CD8-positive, alpha-beta memory T cell (primary cell): ENCODE data around the gene ADORA2A. TPM values are rescaled to one million over a fixed set of nuclear protein-coding genes. Genes with fewer than 3 reads are reported as not detected.

ENCODE experiments used
- CTCF ChIA-PET: fragments of 350-600 bp; sonication (Branson Sonifier 250); formaldehyde crosslinking; loops from one replicate; lab custom pipeline; 2021; ENCODE audit warnings: antibody characterized with exemption; lab: Charles Lee
- POLR2A ChIA-PET: fragments of 350-600 bp; sonication (Branson Sonifier 250); formaldehyde crosslinking; loops from one replicate; lab custom pipeline; 2021; ENCODE audit warnings: antibody characterized with exemption; lab: Charles Lee
- DNase-seq, 5 donors: peaks; one replicate each; pipeline versions ENCODE4 v3.0.0 to v3.0.0-alpha.2; 2020 to 2022; ENCODE audit warnings: mixed read lengths in 1 of 5
- H3K27ac ChIP-seq: one replicate; pipeline ENCODE4 v1.7.0; 2013; ENCODE audit warnings: low read depth, mild to moderate bottlenecking, low read length, moderate library complexity
- H3K27me3 ChIP-seq: 2 replicates; pipeline ENCODE4 v1.7.0; 2013; ENCODE audit warnings: low read length, mild to moderate bottlenecking; ENCODE audit not compliant: insufficient read depth, poor library complexity, severe bottlenecking
- H3K36me3 ChIP-seq: 2 replicates; pipeline ENCODE4 v1.7.0; 2013; ENCODE audit warnings: mild to moderate bottlenecking, low read length, moderate library complexity; ENCODE audit not compliant: insufficient read depth
- H3K4me1 ChIP-seq: 2 replicates; pipeline ENCODE4 v1.7.0; 2013; ENCODE audit warnings: mild to moderate bottlenecking, low read length, moderate library complexity; ENCODE audit not compliant: insufficient read depth
- H3K4me3 ChIP-seq: 2 replicates; pipeline ENCODE4 v1.7.0; 2013; ENCODE audit warnings: mild to moderate bottlenecking, low read length
- H3K9me3 ChIP-seq: 2 replicates; pipeline ENCODE4 v1.7.0; 2013; ENCODE audit warnings: mild to moderate bottlenecking, low read length
- H3K27ac Mint-ChIP-seq, 8 donors: one replicate each; pipeline ENCODE4 v1.8.0; 2020 to 2021; ENCODE audit warnings: mixed read lengths in 8 of 8, mild to moderate bottlenecking in 6 of 8, inconsistent platforms in 3 of 8, moderate library complexity in 3 of 8
- H3K27me3 Mint-ChIP-seq, 2 donors: one replicate each; pipeline ENCODE4 v1.8.0; 2020 to 2021; ENCODE audit warnings: mixed read lengths in 2 of 2, mild to moderate bottlenecking in 1 of 2, moderate library complexity in 1 of 2
- H3K36me3 Mint-ChIP-seq, 3 donors: one replicate each; pipeline ENCODE4 v1.8.0; 2020 to 2021; ENCODE audit warnings: mixed read lengths in 3 of 3, inconsistent platforms in 1 of 3, mild to moderate bottlenecking in 1 of 3
- H3K4me1 Mint-ChIP-seq, 3 donors: one replicate each; pipeline ENCODE4 v1.8.0; 2020 to 2021; ENCODE audit warnings: mixed read lengths in 3 of 3, inconsistent platforms in 1 of 3, mild to moderate bottlenecking in 1 of 3
- H3K4me3 Mint-ChIP-seq, 7 donors: one replicate each; pipeline ENCODE4 v1.8.0; 2020 to 2021; ENCODE audit warnings: mixed read lengths in 7 of 7, mild to moderate bottlenecking in 6 of 7, moderate library complexity in 4 of 7, inconsistent platforms in 2 of 7
- H3K9me3 Mint-ChIP-seq, 5 donors: one replicate each; pipeline ENCODE4 v1.8.0; 2020 to 2022; ENCODE audit warnings: mixed read lengths in 5 of 5, mild to moderate bottlenecking in 3 of 5, moderate library complexity in 2 of 5, inconsistent platforms in 1 of 5
- polyA plus RNA-seq: library from polyadenylated mRNA; unstranded; fragments of 300-500 nt; fragmentation: Illumina TruSeq; gene quantifications from one replicate; pipeline ENCODE4 v1.2.3, GENCODE V29; 2021
- total RNA-seq, 2 experiments: library from RNA; stranded (reverse); gene quantifications; one replicate each; pipeline ENCODE4 v1.2.3, GENCODE V29; 2021

ADORA2A gene
- total and polyA plus RNA-seq, 3 experiments from 2014 or later, result 23.2 to 89.6 (median 26.7) TPM

- H3K27ac Mint-ChIP-seq, result peak overlapping the region in 2 of 8 donors; percentile 17 to 27
- H3K9me3 Mint-ChIP-seq, result no peaks in the 10 kb centered on the region
- H3K9me3 ChIP-seq, result no peaks in the 10 kb centered on the region
- peaks cover 6% of the 10 kb centered on the region for H3K4me1 ChIP-seq
- H3K4me3 Mint-ChIP-seq, result no peak overlapping the region
- no peaks in the 10 kb centered on the region for H3K27me3 Mint-ChIP-seq
- peaks cover 28% of the 10 kb centered on the region for H3K36me3 ChIP-seq
- no peaks in the 10 kb centered on the region for H3K27me3 ChIP-seq
- ChIA-PET CTCF (interaction anchor here (1.4 to 1.9 kb wide), 2 partner anchors 9 to 17 kb away, joined by 4 to 5 read pairs; partner anchors contain the start of gene ADORA2A), POLR2A (interaction anchor here (0.6 kb wide), 1 partner anchor 10 kb away, joined by 3 read pairs; no protein-coding TSS in a partner anchor)
- H3K4me3 ChIP-seq, result no peak overlapping the region
- DNase-seq, result no peak
- peaks cover 16 to 59% (median 20%) of the 10 kb centered on the region in 3 donors for H3K4me1 Mint-ChIP-seq
- H3K27ac ChIP-seq, result no peak overlapping the region
- peaks cover 6 to 48% (median 10%) of the 10 kb centered on the region in 3 donors for H3K36me3 Mint-ChIP-seq
Observed at GRCh38 chr22:24444251-24444650, 16.9 kb downstream of the ADORA2A start.

- Mint-ChIP-seq H3K9me3 (no peaks in the 10 kb centered on the region), H3K27me3 (no peaks in the 10 kb centered on the region), H3K4me3 (no peak overlapping the region), H3K27ac (peak overlapping the region in 2 of 8 donors; percentile 14 to 38), H3K36me3 (peaks cover 6 to 43% (median 10%) of the 10 kb centered on the region in 3 donors), H3K4me1 (peaks cover 14 to 53% (median 20%) of the 10 kb centered on the region in 3 donors)
- Histone ChIP-seq H3K9me3 (no peaks in the 10 kb centered on the region), H3K4me1 (peaks cover 6% of the 10 kb centered on the region), H3K27ac (no peak overlapping the region), H3K27me3 (no peaks in the 10 kb centered on the region), H3K36me3 (peaks cover 28% of the 10 kb centered on the region), H3K4me3 (no peak overlapping the region)
- ChIA-PET POLR2A (no interaction called here), CTCF (no interaction called here)
- DNase-seq, result no peak
Observed at GRCh38 chr22:24444729-24445466, 17.5 kb downstream of the ADORA2A start.

- Histone ChIP-seq H3K36me3 (peaks cover 26% of the 10 kb centered on the region), H3K27me3 (no peaks in the 10 kb centered on the region), H3K4me3 (no peak overlapping the region), H3K27ac (no peak overlapping the region), H3K4me1 (peaks cover 6% of the 10 kb centered on the region), H3K9me3 (no peaks in the 10 kb centered on the region)
- peaks cover 0 to 2% (median 0%) of the 10 kb centered on the region in 5 donors for H3K9me3 Mint-ChIP-seq
- ChIA-PET CTCF (no interaction called here), POLR2A (interaction anchor here (0.7 kb wide), 1 partner anchor 120 kb away, joined by 3 read pairs; no protein-coding TSS in a partner anchor)
- peak overlapping the region in 3 of 8 donors; percentile 16 to 24 (median 17) for H3K27ac Mint-ChIP-seq
- H3K4me3 Mint-ChIP-seq, result no peak overlapping the region
- DNase-seq, result no peak
- peaks cover 6 to 36% (median 13%) of the 10 kb centered on the region in 3 donors for H3K36me3 Mint-ChIP-seq
- H3K4me1 Mint-ChIP-seq, result peaks cover 11 to 47% (median 18%) of the 10 kb centered on the region in 3 donors
- H3K27me3 Mint-ChIP-seq, result no peaks in the 10 kb centered on the region
Observed at GRCh38 chr22:24445481-24446259, 18.3 kb downstream of the ADORA2A start.

- CTCF ChIA-PET, result no interaction called here
- Histone ChIP-seq H3K27me3 (no peaks in the 10 kb centered on the region), H3K27ac (no peak overlapping the region), H3K4me1 (peaks cover 6% of the 10 kb centered on the region), H3K36me3 (peaks cover 21% of the 10 kb centered on the region), H3K9me3 (no peaks in the 10 kb centered on the region), H3K4me3 (no peak overlapping the region)
- H3K36me3 Mint-ChIP-seq, result peaks cover 2 to 31% (median 9%) of the 10 kb centered on the region in 3 donors
- DNase-seq, result no peak
- peaks cover 10 to 43% (median 13%) of the 10 kb centered on the region in 3 donors for H3K4me1 Mint-ChIP-seq
- no peak overlapping the region for H3K4me3 Mint-ChIP-seq
- POLR2A ChIA-PET, result no interaction called here
- peak overlapping the region in 4 of 8 donors; percentile 16 to 27 (median 20) for H3K27ac Mint-ChIP-seq
- H3K9me3 Mint-ChIP-seq, result peaks cover 0 to 3% (median 2%) of the 10 kb centered on the region in 5 donors
- H3K27me3 Mint-ChIP-seq, result no peaks in the 10 kb centered on the region
Observed at GRCh38 chr22:24446260-24446611, 18.8 kb downstream of the ADORA2A start.

- no peak overlapping the region for H3K4me3 Mint-ChIP-seq
- no peak for DNase-seq
- Histone ChIP-seq H3K4me3 (no peak overlapping the region), H3K4me1 (no peaks in the 10 kb centered on the region), H3K36me3 (no peaks in the 10 kb centered on the region), H3K27me3 (no peaks in the 10 kb centered on the region), H3K27ac (no peak overlapping the region), H3K9me3 (no peaks in the 10 kb centered on the region)
- ChIA-PET POLR2A (no interaction called here), CTCF (no interaction called here)
- peaks cover 0 to 9% (median 0%) of the 10 kb centered on the region in 3 donors for H3K4me1 Mint-ChIP-seq
- H3K27ac Mint-ChIP-seq, result peak overlapping the region in 1 of 8 donors; percentile 51
- peaks cover 0 to 8% (median 4%) of the 10 kb centered on the region in 5 donors for H3K9me3 Mint-ChIP-seq
- peaks cover 0 to 4% (median 2%) of the 10 kb centered on the region in 3 donors for H3K36me3 Mint-ChIP-seq
- no peaks in the 10 kb centered on the region for H3K27me3 Mint-ChIP-seq
Observed at GRCh38 chr22:24450610-24451009, 23.2 kb downstream of the ADORA2A start.

- no peaks in the 10 kb centered on the region for H3K27me3 ChIP-seq
- peaks cover 0 to 8% (median 4%) of the 10 kb centered on the region in 5 donors for H3K9me3 Mint-ChIP-seq
- DNase-seq, result no peak
- H3K27me3 Mint-ChIP-seq, result no peaks in the 10 kb centered on the region
- H3K4me3 ChIP-seq, result no peak overlapping the region
- H3K4me1 ChIP-seq, result no peaks in the 10 kb centered on the region
- no peak overlapping the region for H3K27ac ChIP-seq
- ChIA-PET CTCF (no interaction called here), POLR2A (no interaction called here)
- H3K36me3 Mint-ChIP-seq, result peaks cover 0 to 4% (median 2%) of the 10 kb centered on the region in 3 donors
- H3K27ac Mint-ChIP-seq, result peak overlapping the region in 1 of 8 donors; percentile 47
- H3K4me1 Mint-ChIP-seq, result peaks cover 0 to 7% (median 0%) of the 10 kb centered on the region in 3 donors
- H3K4me3 Mint-ChIP-seq, result no peak overlapping the region
- no peaks in the 10 kb centered on the region for H3K9me3 ChIP-seq
- no peaks in the 10 kb centered on the region for H3K36me3 ChIP-seq
Observed at GRCh38 chr22:24451162-24451561, 23.8 kb downstream of the ADORA2A start.

- no peaks in the 10 kb centered on the region for H3K36me3 ChIP-seq
- H3K4me1 ChIP-seq, result no peaks in the 10 kb centered on the region
- H3K9me3 ChIP-seq, result no peaks in the 10 kb centered on the region
- H3K4me1 Mint-ChIP-seq, result no peaks in the 10 kb centered on the region
- no peaks in the 10 kb centered on the region for H3K27me3 ChIP-seq
- no peaks in the 10 kb centered on the region for H3K27me3 Mint-ChIP-seq
- H3K4me3 ChIP-seq, result no peak overlapping the region
- peak overlapping the region in 1 of 8 donors; percentile 22 for H3K27ac Mint-ChIP-seq
- no peak overlapping the region for H3K27ac ChIP-seq
- peaks cover 0 to 4% (median 0%) of the 10 kb centered on the region in 3 donors for H3K36me3 Mint-ChIP-seq
- DNase-seq, result no peak
- no peak overlapping the region for H3K4me3 Mint-ChIP-seq
- ChIA-PET POLR2A (no interaction called here), CTCF (interaction anchor here (1.2 kb wide), 1 partner anchor 30 kb away, joined by 3 read pairs; no protein-coding TSS in a partner anchor)
- peaks cover 0 to 8% (median 4%) of the 10 kb centered on the region in 5 donors for H3K9me3 Mint-ChIP-seq
Observed at GRCh38 chr22:24453853-24454252, 26.5 kb downstream of the ADORA2A start.
